CD4-positive, alpha-beta T cell treated with Interleukin-17A for 1 hour (primary cell): Measurements from ENCODE around the gene RNU2-1.
"Not testable (repeated sequence)": the region's sequence is repeated elsewhere in the genome, so short reads cannot be mapped to it uniquely, and the experiment has no call there.

ENCODE experiments used
- DNase-seq: peaks from one replicate; pipeline ENCODE4 v3.0.0-alpha.2; 2020

RNU2-1 gene

DNA sequence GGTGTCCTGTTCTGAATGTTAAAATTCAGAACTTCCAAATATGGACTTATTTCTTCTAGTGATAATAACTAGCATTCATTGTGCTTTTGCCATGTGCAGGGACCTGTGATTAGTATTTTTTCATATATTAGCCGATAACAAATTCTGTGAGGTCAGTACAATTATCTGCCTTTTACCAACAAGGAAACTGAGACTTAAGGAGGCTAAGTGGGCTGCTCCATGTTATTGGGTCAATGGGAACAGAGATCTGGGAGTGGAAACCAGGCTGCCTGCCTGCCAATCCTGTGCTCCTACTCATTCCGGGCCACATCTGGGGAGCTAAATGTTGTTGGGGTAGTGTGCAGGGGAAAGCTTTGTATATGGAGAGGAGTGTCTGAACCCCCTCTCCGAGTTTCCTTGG, 18.4 kb downstream of the RNU2-1 start:
- no peak for DNase-seq

GRCh38 chr17:43213545-43213944, 20.2 kb downstream of the RNU2-1 start:
- DNase-seq, result no peak

GRCh38 chr17:43212641-43213490, 20.9 kb downstream of the RNU2-1 start:
- no peak for DNase-seq

DNA sequence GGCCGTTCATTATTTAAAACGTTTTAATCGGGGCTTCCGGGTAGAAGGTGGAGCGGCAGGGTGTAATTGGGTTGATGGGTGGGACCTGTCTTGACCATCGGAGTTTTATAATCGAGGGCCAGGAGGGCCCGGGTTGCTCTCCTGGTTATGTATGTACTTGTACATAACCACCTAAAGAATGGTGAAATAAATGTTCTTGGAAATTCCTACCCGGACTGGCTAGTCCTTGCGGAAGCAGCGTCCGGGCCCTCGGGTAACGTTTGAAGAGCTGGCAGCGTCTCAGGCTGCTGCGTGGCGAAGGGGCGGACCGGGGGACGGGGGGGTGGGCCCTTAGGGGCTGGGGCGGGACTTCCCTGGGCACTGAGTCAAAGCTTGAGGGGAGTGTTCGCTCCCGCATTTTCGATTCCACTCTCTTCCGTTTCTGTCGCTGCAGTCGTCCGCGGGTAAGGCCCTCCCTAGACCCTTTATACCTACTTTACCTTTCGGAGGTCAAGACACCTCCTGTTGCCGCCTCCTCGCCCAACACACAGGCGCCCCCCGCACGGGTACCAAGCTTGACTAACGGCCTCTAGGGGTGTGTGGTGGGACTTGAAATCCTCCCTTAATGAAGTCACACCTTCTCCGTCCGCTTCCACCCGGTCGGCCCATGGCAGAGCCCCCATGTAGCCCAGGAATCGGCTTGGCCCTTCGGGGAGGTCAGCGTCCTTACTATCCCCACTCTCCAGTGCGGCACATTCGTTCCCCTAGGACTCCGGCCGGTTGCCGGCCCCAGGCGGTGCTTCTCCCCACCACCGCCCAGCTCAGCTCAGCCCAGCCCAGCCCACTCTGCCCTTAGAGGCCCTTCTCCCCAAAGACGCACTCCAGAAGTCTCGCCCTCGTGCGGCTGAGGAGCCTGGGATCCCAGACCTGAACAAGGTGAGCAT, 22.0 kb downstream of the RNU2-1 start, which contains the start of gene TMEM106A:
TSS of gene TMEM106A (plus strand) at position 396 of the 923 bp plus-strand sequence. CDS start 1,167 bp downstream, outside the sequence.
- peak; percentile 78 for DNase-seq

DNA sequence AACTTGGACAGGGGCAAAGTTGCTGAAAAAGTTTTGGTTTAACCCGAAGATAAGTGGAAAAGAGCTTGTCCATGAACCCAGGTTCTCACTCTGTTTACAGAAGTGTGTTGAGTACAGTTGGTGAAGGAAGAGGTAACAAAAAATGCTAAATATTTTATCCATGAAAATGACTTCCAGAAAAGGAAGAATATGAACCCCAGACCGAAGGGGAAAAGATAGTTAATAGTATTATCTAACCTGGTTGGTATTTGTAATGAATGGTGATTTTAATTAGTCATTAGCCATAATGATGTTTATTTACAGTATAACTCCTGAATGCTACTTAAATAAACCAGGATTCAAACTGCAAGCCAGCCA, 22.7 kb downstream of the RNU2-1 start:
- DNase-seq, result peak; percentile 15

GRCh38 chr17:43210576-43210975, 23.2 kb downstream of the RNU2-1 start:
- DNase-seq, result no peak

- DNase-seq, result not testable (repeated sequence)
These were observed 30.8 kb downstream of the RNU2-1 start for GRCh38 chr17:43203013-43203412.

DNA sequence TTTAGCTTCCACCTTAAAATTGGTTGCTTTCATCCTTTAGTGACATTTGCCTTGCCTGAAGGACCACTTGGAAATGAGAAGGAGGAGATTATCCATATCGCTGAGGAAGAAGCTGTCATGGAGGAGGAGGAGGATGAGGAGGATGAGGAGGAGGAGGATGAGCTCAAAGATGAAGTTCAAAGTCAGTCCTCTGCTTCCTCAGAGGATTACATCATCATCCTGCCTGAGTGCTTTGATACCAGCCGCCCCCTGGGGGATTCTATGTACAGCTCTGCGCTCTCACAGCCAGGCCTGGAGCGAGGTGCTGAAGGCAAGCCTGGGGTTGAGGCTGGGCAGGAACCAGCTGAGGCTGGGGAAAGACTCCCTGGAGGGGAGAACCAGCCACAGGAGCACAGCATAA, 33.6 kb downstream of the RNU2-1 start:
- DNase-seq, result no peak

DNA sequence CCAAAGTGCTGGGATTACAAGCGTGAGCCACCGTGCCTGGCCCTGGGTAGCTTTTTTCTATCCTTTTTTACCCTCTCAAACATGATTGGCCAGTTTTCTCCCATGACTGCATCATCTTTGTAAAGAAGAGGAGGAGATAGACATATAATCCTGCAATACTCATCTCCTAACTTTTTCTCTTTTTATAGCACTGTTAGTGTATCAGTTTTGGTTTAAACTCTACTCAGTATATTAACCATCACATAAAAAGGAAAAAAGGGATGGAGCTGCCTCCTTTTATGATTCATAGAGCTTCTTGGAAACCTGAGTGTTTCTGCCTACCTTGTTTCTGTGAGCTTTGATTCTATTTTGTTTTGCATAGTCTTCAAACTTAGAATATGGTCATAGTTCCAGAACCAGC, 34.1 kb downstream of the RNU2-1 start:
- DNase-seq, result no peak

GRCh38 chr17:43193251-43193650, 40.5 kb downstream of the RNU2-1 start:
- no peak for DNase-seq

DNA sequence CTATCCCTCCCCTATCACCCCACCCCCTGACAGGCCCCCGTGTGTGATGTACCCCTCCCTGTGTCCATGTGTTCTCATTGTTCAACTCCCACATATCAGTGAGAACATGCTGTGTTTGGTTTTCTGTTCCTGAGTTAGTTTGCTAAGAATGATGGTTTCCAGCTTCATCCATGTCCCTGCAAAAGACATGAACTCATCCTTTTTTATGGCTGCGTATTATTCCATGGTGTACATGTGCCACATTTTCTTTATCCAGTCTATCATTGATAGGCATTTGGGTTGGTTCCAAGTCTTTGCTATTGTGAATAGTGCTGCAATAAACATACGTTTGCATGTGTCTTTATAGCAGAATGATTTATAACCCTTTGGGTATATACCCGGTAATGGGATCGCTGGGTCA, 47.1 kb downstream of the RNU2-1 start:
- DNase-seq, result not testable (repeated sequence)

DNA sequence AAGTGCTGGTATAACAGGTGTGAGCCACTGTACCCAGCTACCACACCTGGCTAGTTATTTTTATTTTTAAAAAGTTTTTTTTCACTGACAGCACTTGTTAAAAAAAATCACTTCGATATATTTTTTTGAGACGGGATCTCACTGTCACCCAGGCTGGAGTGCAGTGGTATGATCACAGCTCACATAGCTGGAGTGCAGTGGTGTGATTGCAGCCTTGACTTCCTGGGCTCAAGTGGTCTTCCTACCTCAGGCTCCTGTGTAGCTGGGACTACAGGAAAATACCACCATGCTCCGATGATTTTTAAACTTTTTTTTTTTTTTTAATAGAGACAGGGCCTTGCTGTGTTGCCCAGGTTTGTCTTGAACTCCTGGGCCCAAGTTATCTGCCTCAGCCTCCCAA, 49.9 kb downstream of the RNU2-1 start:
- DNase-seq, result no peak
